HG03432 (cell line): ENCODE data around the gene SRRM2.

ENCODE experiments used
- ATAC-seq: cut with Tn5 transposase; IDR thresholded peaks from one replicate; pipeline ENCODE4 v1.9.1; 2021; ENCODE audit warnings: mild to moderate bottlenecking, moderate library complexity; ENCODE audit not compliant: unreplicated experiment

Gene SRRM2

GRCh38 chr16:2752035-2752849, at the start of gene SRRM2:
TSS of gene SRRM2 (plus strand) at chr16:2752638. CDS start at chr16:2756365, 3,727 bp downstream.
- peak; percentile 83 for ATAC-seq

DNA sequence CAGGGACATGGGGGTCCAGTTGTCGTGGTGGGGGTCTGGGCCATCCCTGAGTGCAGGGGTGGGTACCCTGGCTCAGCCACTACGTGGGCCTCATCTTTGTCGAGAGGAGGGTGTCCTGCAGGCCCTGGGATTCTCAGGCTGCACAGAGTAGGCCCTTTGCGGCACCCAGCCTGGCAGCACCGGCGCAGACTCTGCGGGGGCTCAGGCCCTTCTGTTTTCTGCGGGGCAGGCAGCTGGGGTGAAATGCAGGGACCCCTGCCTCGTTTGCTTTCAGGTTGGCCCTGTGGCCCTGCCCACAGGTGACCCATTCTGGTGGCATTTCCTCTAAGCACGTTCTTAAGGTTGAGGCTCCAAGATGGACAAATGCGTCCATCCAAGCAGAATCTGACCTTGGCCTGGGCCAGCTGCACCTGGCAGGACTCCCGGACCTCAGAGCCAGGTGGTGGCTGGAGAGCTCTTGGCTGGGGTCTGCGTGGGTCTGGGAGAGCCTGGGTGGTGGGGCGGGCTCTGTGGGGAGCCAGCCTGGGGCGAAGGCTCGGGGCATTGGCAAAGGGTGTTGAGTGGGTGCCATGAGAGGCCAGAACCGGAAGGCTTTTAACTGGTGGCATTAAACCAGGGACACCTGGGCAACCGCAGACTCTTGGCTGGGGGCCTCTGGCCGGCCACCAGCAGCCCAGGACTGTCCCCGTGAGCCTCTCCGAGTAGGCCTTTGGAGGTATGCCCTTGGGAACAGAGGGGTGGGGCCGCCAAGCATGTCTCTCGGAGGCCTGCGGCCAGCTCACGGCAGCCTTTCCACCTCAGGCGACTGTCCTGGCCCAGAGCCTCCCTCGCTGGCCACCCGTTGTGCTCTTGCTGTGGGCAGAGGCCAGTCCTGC, 49.3 kb upstream of the SRRM2 start:
- ATAC-seq, result no peak

DNA sequence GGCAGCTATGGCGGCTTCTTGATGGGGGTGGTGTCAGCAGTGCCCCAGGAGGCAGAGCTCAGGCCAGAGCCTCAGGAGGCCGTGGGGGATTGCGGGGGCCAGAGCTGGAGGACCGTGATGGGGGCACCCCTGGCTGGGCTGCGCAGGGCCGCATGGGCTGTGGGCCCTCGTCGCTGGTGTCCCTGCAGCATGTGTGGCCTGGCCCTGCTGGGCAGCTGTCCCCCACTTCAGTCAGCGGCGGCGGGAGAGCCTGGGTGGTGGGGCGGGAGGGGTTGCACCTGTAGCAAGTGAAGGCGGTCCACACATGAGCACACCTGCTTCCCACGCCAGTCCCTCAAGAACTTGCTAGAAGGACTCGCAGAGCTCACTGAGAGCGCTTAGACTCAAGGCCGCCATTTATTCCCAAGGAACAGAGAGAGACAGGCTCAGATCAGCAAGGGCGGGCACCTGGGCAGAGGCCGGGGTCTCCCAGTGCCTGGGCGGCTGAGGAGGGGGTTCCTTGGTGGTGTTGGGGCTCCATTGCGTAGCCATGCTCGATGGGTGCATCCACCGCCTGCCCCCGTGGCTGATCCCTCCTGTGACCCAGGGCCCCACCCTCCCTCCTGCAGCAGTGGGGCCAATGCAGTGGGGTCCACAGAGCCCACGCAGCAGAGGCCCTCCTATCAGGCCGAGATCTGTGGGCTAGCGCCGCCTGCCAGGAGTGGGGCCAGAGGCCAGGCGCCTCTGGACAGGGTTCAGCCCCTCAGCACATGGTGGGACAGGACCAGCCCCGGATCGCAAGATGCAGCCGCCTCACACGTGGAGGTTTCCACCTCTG, 48.1 kb upstream of the SRRM2 start:
- no peak for ATAC-seq

DNA sequence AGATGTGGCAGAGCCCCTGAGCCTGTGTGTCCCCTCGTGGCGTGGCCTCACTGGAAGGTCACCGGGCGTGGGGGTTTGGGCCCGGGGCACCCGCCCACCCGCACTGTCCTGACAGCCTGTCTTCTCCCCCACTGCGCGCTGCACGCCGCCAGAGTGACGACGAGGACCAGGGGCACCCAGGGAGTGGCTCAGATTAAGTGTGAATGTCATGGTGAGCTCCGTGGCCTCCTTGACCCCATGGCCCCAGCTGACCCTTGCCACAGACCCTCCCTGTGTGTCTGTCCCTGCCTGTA, 47.5 kb upstream of the SRRM2 start:
- ATAC-seq, result no peak

DNA sequence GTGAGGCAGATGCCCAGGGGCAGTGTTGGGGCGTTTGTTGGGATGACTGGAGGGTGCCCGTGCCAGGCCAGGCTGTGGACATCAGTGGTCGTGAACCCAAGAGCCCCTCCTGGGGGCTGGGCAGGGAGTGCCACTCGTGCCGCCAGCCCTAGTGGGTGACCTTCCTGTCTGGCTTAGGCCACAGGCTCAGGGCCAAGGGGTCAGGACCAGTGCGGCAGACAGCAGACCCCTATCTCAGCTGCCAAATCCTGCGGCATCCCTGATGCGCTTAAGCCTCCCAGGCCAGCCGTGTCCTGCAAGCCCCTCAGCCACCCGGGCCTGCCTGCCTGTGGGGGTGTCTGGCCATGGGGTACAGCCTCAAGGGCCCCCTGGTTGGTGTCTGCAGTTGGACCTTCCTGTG, 47.1 kb upstream of the SRRM2 start:
- no peak for ATAC-seq

DNA sequence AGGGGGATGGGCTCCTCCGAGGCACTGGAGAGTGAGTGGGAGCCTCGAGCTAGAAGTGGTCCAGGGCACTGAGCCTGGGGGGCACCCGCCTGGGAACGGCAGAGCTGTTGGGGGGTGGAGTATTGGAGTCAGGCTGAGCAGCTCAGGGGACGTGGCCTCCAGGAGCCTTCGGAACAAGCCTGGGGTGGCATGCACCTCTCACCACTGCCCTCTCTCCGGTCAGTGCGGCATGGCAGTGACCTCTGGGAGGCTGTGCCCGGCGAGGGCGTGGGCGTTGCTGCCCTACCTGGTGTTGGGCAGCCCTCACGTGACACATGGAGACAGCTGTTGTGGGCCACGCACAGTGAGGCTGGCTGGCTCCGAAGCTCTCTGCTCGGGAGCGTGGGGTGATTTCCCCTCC, 46.4 kb upstream of the SRRM2 start:
- ATAC-seq, result no peak

DNA sequence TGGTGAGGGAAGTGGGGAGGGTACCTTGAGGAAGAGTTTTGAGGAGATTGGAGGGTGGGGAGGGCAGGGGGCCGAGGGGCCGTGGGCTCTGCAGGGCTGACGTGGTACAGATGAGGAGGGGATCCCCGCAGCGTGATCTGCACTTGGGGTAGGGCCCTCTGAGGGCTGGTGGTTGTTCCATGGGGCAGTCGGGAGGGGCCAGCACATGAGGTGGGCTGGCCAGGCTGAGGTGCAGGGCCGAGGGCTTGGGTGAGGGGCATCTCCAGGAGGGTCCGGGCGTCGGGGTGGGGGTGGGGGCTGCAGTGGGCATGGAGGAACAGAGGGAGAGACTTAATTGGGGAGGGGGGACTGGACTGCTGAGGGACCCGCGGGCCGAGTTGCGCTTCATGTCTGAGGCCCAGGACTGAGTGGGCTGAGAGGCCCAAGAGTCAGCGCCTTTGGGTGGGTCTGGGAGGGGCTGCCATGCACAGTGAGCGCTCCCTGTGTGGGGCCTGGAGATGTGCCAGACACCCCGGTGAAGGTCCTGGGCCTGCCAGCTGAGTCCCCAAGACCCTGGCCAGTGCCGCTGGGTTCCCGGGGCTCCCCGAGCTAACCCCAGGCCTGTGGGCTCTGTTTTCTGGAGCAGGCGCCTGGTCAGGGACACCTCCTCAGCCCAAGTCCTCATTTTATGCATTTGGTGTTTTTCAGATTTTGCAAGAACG, 45.7 kb upstream of the SRRM2 start:
- no peak for ATAC-seq

DNA sequence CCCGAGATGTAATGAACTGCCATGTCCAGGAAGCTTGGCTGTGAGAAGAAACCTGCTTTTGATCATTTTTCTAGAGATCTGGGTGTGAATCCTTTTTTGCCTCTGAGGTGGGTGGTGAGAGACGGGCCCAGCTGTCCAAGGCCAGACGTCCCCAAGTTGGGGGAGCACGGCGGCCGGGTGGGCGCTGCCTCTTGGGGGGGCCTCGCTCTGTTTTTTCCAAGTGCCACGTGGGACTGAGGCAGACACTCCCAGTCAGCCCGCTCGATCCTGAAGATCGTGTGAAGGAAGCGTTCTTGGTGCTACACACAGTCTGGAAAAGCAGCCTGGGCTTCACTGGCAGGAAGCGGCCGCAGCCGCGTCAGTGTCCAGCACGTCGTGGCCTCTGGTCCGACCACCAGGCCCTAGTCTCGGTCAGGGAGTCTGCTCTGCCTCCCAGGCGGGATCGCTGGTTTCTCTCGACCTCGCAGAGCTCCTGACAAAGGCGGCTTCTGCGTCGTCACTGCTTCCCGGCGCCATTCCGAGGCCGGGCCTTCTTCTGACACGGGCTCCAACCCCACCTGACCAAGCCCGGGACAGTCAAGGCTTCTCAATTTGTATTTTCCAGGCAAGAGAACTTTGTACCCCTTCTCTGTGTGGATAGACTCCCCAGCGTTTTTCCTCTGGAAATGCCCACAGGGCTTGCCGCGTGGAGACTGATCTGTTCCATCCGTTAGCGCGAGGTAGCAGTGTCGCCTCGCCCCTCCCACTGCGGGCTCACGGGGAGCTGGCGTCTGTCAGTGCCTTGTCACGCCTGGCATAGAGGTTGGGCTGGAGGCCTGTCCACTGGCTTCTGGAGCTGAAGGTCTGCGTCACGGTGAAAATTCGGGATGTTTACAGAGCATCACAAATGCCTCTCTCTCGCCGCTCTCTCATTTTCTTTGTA, 44.8 kb upstream of the SRRM2 start:
- ATAC-seq, result no peak

- ATAC-seq, result no peak
These were observed 44.2 kb upstream of the SRRM2 start for GRCh38 chr16:2708290-2708639.

DNA sequence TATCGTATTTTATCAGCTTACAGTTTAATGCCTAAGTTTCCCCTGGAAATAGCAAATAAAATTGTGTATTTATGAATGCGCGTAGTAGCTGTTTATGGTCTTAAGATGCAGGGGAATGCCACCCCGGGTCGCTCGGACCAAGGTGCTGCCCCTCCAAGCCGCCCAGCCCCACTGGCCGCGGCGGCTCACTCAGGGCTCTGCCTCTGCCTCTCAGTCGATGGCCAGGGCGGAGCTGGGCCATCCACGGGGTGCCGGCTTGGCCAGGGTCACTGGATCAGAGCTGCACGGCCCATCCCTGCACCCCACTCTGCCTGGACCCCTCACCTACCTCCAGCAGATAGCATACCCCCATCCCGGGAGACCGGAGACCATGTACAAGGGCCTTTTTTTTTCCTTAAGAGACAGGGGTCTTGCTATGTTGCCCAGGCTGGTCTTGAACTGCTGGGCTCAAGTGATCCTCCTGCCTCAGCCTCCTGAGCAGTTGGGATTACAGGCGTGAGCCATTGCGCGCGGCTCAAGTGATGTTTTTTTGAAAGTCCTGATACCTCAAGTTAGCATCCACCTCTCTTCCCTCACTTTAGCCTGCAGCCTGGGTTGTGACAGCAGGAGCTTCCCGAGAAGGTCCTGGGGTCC, 43.4 kb upstream of the SRRM2 start:
- ATAC-seq, result no peak

DNA sequence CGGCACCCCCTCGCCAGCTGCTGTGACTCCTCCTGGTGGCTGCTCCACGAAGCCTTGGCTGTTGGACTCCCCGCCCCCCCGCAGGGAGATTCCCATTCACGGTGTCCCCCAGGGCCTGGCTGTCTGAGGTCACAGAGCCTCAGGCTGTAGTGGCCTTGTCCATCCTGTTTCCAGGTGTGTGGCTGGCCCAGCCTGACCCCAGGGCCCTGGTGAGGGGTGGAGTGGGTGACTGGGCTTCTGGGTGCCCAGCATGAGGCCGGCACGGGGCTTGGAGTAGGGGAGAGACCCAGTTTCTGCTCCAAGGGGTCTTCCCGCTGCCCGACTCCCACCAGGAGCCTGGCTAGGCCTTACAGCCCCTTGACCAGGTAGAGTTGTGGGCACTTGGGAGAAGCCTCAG, 42.9 kb upstream of the SRRM2 start:
- no peak for ATAC-seq

- no peak for ATAC-seq
These were observed 42.3 kb upstream of the SRRM2 start for GRCh38 chr16:2710021-2710710.

GRCh38 chr16:2710711-2711231, 41.7 kb upstream of the SRRM2 start:
- no peak for ATAC-seq

DNA sequence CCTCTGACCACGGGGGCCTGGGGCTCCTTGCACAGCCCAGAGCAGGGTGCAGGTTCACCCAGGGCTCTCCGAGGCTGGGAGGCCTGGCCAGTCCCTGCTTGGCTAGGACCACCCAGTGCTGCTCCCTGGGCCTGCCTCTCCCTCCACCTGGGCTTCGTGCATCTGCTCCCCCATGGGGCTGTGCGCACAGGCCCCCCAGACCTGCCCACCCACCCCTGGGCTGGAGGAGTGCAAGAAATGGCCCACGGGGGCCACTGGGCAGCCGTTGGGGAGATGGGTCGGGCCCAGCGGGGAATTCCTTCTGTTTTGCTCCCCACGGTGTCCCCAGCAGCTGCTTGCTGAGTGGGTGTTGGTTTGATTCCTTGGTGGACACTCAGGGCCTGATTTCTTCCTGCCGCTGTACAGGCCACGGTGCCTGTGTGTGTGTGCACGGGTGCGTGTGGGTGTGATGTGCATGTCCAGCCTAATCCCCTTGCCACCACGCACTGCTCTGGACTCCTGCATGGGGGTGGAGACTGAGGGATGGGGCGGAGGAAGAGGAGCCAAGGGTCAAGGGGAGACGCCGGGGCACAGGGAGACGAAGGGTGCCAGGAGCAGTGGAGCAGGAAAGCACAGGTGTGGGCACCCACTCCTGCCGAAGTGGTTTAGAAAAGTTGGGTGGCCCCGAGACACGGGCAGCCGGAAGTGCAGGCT, 40.9 kb upstream of the SRRM2 start:
- no peak for ATAC-seq

DNA sequence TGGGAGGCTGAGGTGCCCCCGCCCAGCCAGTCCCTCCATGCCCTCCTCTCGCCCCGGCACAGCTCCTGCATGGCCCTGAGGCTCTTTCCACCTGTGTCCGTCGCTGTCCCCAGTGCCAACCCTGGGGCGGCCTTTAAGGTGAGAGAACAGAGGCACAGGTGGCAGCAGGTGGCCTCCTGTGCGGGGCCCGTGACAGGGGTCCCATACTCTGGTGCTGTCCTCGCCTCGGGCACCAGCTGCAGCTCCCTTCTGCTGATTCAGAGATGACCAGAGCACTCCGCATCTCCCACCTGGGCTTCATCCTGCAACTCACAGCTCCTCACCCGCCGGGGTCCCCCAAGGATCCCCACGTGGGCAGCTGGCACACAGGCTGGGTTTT, 40.4 kb upstream of the SRRM2 start:
- ATAC-seq, result no peak

DNA sequence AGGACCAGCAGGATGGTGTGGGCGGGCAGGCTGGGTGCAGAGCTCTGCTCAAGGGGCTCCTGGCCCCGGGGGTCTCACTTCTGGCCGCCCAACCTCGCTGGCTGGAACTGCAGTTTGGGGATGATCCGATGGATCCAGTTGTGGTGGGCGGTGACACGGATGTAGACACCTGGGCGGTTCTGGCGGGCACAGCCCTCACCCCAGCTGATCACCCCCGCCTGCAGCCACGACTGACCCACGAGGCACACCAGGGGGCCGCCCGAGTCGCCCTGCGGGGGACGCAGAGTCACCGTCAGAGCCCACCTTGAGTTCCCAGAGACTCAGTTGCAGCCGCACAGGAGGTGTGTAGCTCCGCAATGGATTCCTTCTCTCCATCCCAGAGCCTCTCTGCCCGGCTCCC, 39.9 kb upstream of the SRRM2 start:
- no peak for ATAC-seq

DNA sequence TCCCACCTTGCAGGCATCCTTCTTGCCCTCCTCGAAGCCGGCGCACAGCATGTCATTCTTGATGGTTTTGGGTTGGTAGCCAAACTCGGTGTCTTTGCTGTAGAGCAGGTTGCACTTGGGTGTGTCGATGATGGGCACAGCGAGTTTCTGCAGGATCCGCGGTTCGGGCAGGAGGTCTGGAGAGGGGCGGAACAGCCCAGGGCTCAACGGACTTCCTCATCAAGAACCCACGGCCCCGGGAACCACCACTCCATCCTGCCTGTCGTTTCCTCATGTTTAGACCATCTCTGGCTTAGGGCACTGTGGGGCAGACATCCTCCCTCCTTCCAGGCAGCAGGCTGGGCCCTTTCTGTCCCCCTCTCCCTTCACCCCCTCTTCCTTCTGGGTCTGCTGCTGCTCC, 38.9 kb upstream of the SRRM2 start:
- ATAC-seq, result no peak
